ENCODE measurements around the gene GRAMD1C. TPM values are rescaled to one million over a fixed set of nuclear protein-coding genes. Genes with fewer than 3 reads are reported as not detected.

Gene GRAMD1C
- total RNA-seq, 1 donor from 2014 or later: 0.59 TPM

- intact Hi-C loops (cut with micrococcal nuclease): loop anchor here (1.0 to 5.0 kb wide), 6 partner anchors 109 to 1385 kb away; partner anchors contain the start of genes ATG3, ATP6V1A, CCDC191 and NAA50
These were observed 108.9 kb downstream of the GRAMD1C start, which contains the start of gene ZDHHC23 for GRCh38 chr3:113947372-113948014. Gene ZDHHC23 (plus strand): TSS chr3:113948013. CDS start chr3:113948803, 790 bp downstream.

GRCh38 chr3:113948015-113948917, 109.7 kb downstream of the GRAMD1C start:
- intact Hi-C loops (cut with micrococcal nuclease): loop anchor here (2.0 to 5.0 kb wide), 2 partner anchors 267 to 1386 kb away; partner anchors contain the start of genes ATG3 and SLC35A5

- intact Hi-C loops (cut with micrococcal nuclease): no loop called here
These were observed 114.3 kb downstream of the GRAMD1C start for GRCh38 chr3:113952921-113953320.

- intact Hi-C loops (cut with micrococcal nuclease): no loop called here
These were observed 115.1 kb downstream of the GRAMD1C start for GRCh38 chr3:113953677-113954076.

- intact Hi-C loops (cut with micrococcal nuclease): no loop called here
These were observed 115.6 kb downstream of the GRAMD1C start for GRCh38 chr3:113954091-113954685.

GRCh38 chr3:113963879-113964278, 125.3 kb downstream of the GRAMD1C start:
- intact Hi-C loops (cut with micrococcal nuclease): no loop called here

- intact Hi-C loops (cut with micrococcal nuclease): no loop called here
These were observed 127.6 kb downstream of the GRAMD1C start for GRCh38 chr3:113966172-113966571.

GRCh38 chr3:113968986-113969385, 130.4 kb downstream of the GRAMD1C start:
- intact Hi-C loops (cut with micrococcal nuclease): no loop called here

- intact Hi-C loops (cut with micrococcal nuclease): no loop called here
These were observed 139.2 kb downstream of the GRAMD1C start for GRCh38 chr3:113977822-113978221.

- intact Hi-C loops (cut with micrococcal nuclease): no loop called here
These were observed 141.3 kb downstream of the GRAMD1C start for GRCh38 chr3:113979916-113980315.

GRCh38 chr3:113981803-113982202, 143.2 kb downstream of the GRAMD1C start:
- intact Hi-C loops (cut with micrococcal nuclease): no loop called here

GRCh38 chr3:113983544-113983943, 145.0 kb downstream of the GRAMD1C start:
- intact Hi-C loops (cut with micrococcal nuclease): no loop called here

GRCh38 chr3:113985541-113985940, 147.0 kb downstream of the GRAMD1C start:
- intact Hi-C loops (cut with micrococcal nuclease): no loop called here

Other genes with a start within 250 kb of the GRAMD1C start
- gene USF3, start 142.1 kb upstream of the GRAMD1C start, total RNA-seq: 19.7 and 20.1 TPM in 2 replicates
- 96.3 and 108 TPM in 2 replicates for gene NAA50, start 92.5 kb upstream of the GRAMD1C start, total RNA-seq
- gene ATP6V1A, start 91.8 kb upstream of the GRAMD1C start, total RNA-seq: 45.8 and 46.6 TPM in 2 replicates
- 1.8 TPM in 2 replicates for gene ZDHHC23, start 109.2 kb downstream of the GRAMD1C start, total RNA-seq
- gene CCDC191, start 217.7 kb downstream of the GRAMD1C start, total RNA-seq: 2.6 and 3.6 TPM in 2 replicates
- 32.9 and 36.5 TPM in 2 replicates for gene QTRT2, start 217.9 kb downstream of the GRAMD1C start, total RNA-seq